Stimulated activated CD4-positive, alpha-beta T cell treated with anti-CD3 and anti-CD28 coated beads, Interleukin-1b, Interleukin-23, amount 100 ng/mL, for 24 hours (primary cell): ENCODE results near the gene NIPAL1.

Source experiments
- DNase-seq, 4 experiments: peaks; one replicate each; pipeline ENCODE4 v3.0.0-alpha.2; 2020; ENCODE audit warnings: low read depth in 4 of 4, low spot score in 1 of 4

The NIPAL1 gene

GRCh38 chr4:48058617-48059530, 42.3 kb downstream of the NIPAL1 start:
- DNase-seq: no peak

GRCh38 chr4:48064349-48064748, 47.8 kb downstream of the NIPAL1 start:
- no peak for DNase-seq

DNA sequence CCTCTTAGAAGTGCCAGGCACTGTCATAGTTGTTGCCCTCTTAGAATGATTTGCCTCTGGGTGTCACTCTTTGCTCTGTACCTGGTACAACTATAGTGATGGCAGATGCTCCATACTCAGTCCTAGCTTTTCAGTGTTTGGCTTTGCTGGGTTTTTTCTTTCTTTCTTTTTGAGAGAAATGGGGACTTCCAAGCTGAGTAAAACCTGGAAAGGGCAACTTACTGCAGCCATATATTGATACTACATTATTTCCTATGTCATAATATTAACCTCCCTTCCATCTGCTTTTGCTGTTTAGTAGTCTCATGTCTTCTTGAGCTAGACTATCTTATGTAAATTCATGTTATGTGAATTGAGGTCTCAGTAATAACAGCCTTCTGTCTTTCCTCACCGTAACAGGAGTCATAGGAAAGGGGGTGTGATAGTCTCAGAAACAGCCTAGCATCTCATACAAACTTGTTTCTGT, 49.0 kb downstream of the NIPAL1 start:
- DNase-seq: no peak

GRCh38 chr4:48067536-48067935, 51.0 kb downstream of the NIPAL1 start:
- no peak for DNase-seq

- no peak for DNase-seq
Measured at GRCh38 chr4:48068182-48068581, 51.6 kb downstream of the NIPAL1 start.

DNA sequence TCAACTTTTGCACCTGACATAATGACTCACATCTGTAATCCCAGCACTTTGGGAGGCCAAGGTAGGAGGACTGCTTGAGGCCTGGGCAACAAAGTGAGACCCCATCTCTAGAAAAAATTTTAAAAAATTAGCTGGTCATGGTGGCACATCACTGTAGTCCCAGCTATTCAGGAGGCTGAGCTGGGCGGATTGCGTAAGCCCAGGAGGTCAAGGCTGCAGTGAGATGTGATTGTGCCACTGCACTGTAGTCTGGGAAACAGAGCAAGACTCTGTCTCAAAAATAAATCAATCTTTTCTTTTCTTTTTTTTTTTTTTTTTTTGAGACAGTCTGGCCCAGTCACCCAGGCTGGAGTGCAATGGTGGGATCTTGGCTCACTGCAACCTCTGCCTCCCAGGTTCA, 52.5 kb downstream of the NIPAL1 start:
- no peak for DNase-seq

- DNase-seq: no peak
Measured at GRCh38 chr4:48071191-48071590, 54.6 kb downstream of the NIPAL1 start.

DNA sequence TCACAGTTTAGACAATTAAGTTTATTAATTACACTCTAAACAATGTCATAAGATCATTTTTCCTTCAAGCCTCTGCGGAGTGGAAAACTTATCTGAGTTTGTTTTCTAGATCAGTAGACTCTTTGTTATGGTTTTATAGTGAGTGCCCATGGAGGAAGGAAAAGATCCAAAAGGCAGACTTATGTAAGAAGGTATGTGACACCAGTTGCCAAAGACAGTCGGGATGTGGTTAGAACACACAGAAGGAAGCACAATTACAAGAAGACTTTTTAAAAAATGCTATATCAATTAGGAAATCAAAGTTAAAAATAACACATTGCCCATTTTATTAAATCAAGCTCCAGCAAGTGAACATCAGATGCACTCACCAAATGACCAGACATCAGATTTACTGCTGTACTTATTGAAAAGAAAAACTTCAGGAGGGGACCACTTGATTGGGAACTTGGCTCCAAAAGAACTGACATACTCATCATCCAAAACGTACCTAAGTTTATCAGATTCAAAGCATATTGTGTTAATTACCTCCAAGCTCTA, 57.1 kb downstream of the NIPAL1 start:
- DNase-seq: no peak

DNA sequence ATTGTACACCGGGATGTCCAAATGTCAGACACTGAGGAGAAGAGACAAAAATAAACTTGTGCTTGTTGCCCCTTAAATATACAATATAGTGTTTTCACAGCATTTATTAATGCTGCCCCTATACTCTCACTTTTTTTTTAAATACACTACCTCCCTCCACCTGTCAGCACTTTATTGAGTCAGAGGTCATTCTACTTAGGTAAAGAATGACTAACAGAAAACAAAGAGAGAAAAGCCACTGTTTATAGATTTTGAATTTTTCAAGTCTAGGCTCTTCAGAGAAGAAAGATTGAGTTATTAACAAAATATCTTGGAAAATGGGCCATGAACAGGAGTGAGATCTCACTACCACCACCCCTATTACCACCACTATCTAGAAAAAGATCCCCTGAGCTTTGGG, 58.1 kb downstream of the NIPAL1 start:
- DNase-seq: no peak

DNA sequence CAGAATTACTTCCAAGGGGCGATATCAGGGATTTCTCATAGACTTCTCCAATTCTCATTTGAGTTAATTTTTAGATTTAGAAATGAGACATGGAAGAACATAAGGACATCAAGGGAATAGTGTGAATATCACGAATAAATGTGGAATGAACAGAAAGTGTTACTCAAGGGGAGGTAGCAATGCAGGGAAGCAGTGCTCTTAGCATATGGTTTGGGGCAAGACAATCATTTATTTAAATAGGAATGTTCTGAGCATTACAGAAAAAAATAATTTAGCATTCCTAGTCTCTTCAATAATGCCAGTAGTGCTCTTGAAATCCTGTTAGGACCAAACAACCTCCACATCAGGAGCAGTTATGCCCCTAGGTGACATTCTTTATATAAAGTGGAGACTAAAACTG, 61.9 kb downstream of the NIPAL1 start:
- DNase-seq: no peak

DNA sequence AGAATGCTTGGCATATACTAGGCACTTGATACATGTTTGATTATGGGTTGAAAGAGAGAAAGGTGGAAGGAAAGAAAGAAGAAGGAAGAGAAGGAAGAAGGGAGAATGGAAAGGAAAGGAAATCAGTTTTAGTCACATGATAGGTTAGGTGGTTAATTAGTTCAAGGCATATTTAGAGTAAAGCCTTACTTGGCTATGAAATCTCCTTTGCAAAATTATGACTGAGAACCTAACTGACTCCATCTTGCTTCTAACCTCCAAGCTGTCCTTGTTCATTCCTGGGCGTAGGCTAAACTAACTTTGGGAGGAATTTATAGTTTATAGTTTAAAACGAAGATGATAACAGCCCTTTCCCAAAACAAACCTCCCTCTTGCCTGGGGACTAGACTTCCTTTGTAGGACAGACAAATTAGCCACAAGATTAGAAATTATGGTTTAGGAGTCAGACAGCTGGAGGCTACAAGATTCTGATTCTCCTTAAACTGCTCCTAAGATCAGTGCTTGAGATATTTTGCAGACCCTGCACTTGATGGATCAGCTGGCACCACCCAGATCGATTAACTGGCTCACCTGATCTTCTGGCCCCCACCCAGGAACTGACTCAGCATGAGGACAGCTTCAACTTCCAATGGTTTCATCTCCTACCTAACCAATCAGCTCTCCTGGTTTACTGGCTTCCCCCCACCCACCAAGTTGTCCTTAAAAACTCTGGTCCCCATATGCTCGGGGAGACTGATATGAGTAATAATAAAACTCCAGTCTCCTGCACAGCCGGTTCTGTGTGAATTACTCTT, 62.5 kb downstream of the NIPAL1 start:
- DNase-seq: no peak

- DNase-seq: no peak
Measured at GRCh38 chr4:48079972-48080391, 63.4 kb downstream of the NIPAL1 start.

DNA sequence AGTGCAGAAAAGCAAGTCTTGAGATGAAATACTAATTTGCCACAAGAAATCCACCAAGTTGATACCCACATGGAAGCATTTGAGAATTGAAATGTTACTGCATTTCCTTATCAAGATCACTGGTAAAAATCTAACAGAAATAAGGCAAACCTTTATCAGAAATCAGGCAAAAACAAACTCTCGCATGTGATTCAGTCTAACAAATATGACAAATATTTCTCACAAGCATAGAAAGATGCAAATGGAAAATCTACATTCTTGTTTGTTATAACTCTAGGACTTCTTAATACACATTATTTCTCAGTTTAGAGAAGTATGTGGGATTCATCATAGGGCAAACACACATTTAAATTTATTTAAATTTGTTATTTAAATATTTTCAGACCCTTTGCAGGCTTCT, 64.6 kb downstream of the NIPAL1 start:
- no peak for DNase-seq

DNA sequence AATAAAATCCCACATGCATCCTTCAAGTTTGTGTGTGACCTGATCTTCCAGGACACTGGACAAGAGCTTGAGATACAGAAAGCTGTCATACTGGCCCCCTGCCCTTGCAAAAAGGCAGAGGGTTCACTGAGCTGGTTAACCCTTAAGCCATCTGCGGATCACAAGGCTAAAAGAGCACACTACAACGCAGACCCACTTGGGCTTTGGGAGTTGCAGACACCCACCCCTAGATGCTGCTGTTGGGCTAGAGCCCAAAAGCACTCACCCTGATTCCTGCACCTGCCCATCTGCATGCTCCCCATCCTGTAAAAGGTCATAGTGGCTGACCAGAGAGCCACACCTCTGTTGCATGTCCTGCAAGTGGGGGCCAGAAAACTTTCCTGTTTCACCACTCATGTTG, 66.4 kb downstream of the NIPAL1 start:
- DNase-seq: no peak

- no peak for DNase-seq
Measured at GRCh38 chr4:48085821-48086589, 69.4 kb downstream of the NIPAL1 start.
